ENCODE results near the gene WDFY4.

- TF ChIP-seq, protein P1, sequence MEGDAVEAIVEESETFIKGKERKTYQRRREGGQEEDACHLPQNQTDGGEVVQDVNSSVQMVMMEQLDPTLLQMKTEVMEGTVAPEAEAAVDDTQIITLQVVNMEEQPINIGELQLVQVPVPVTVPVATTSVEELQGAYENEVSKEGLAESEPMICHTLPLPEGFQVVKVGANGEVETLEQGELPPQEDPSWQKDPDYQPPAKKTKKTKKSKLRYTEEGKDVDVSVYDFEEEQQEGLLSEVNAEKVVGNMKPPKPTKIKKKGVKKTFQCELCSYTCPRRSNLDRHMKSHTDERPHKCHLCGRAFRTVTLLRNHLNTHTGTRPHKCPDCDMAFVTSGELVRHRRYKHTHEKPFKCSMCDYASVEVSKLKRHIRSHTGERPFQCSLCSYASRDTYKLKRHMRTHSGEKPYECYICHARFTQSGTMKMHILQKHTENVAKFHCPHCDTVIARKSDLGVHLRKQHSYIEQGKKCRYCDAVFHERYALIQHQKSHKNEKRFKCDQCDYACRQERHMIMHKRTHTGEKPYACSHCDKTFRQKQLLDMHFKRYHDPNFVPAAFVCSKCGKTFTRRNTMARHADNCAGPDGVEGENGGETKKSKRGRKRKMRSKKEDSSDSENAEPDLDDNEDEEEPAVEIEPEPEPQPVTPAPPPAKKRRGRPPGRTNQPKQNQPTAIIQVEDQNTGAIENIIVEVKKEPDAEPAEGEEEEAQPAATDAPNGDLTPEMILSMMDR (IDR thresholded peaks at IDR 0.05) = no peak
- TF ChIP-seq POLR2A (IDR thresholded peaks at IDR 0.05) = no peak
- no peak for TF ChIP-seq POLR2AphosphoS5 (IDR thresholded peaks at IDR 0.05; ENCODE audit: insufficient read depth in 1 of 2, low read depth in 1 of 2)
Measured at GRCh38 chr10:48700071-48700470, 15.4 kb downstream of the WDFY4 start.
